NCI-H2196 (cell line): ENCODE results near the gene LRRC74A.

ENCODE experiments used
- DNase-seq: peaks from one replicate; lab custom pipeline; 2025; ENCODE audit not compliant: unreplicated experiment; lab: John Stamatoyannopoulos, UW

The LRRC74A gene

GRCh38 chr14:76918782-76919394 is 92.7 kb downstream of the LRRC74A start:
- peak; percentile 96 for DNase-seq
